ENCODE results near the gene GPR75.

Gene GPR75

DNA sequence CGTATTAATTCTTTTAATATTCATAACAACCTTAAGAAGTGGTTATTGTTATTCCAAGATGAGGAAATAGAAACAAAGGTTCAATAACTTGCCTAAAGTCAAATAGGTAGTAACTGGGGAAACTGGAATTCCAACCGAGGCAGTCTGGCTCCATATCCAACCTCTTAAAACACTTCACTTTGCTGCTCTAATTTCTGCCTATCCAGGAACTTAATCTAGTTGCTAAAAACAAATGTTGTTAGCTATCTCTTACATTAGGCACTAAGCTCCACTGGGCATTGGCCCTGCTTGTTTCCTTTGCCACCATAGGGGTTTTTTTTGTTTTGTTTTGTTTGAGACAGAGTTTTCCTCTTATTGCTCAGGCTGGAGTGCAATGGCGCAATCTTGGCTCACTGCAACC lies 48.2 kb downstream of the GPR75 start:
- Histone ChIP-seq H3K4me3 (ENCODE audit: low read depth, low read length) (no peak overlapping the region), H3K27me3 (replicated peaks) (no peaks in the 10 kb centered on the region), H3K36me3 (replicated peaks) (peaks cover 51% of the 10 kb centered on the region), H3K27ac (no peak overlapping the region)
- no peak for TF ChIP-seq CTCF (IDR thresholded peaks at IDR 0.05; ENCODE audit: low read depth, low read length, missing control alignments)
- no peak for DNase-seq
- in situ Hi-C loops (cut with HindIII; ENCODE audit: low pct_ligation_motif_present, low sequenced_read_pairs): no loop called here
